Mucosa of descending colon (tissue), 3 donors: ENCODE measurements around the gene YIPF2. TPM values are rescaled to one million over a fixed set of nuclear protein-coding genes. Genes with fewer than 3 reads are reported as not detected.

Experiments used
- ATAC-seq: fragments of 200-7000 bp; cut with Tn5 transposase; one replicate; pipeline ENCODE4 v1.9.1; 2020; ENCODE audit warnings: mild to moderate bottlenecking, moderate library complexity
- DNase-seq, 3 donors: peaks; one replicate each; pipeline ENCODE4 v3.0.0-alpha.2; 2020
- H3K36me3 ChIP-seq: fragments of 200-600 bp; one replicate; pipeline ENCODE4 v1.8.0; 2021; ENCODE audit warnings: low read depth, mild to moderate bottlenecking
- H3K4me1 ChIP-seq: fragments of 200-600 bp; one replicate; pipeline ENCODE4 v1.8.0; 2021; ENCODE audit warnings: low read depth, mild to moderate bottlenecking
- H3K4me3 ChIP-seq: fragments of 200-600 bp; one replicate; pipeline ENCODE4 v1.8.0; 2021; ENCODE audit warnings: mild to moderate bottlenecking
- H3K9me3 ChIP-seq: fragments of 200-600 bp; one replicate; pipeline ENCODE4 v1.8.0; 2021; ENCODE audit warnings: mild to moderate bottlenecking
- intact Hi-C, 2 donors: fragments of 100-400 bp; cut with DNase I in 1 of 2; cut with micrococcal nuclease in 1 of 2; formaldehyde crosslinking; loops; one replicate each; pipeline versions ENCODE4 v1.11.0 to v1.11.1; 2022; cut with DNase I, micrococcal nuclease
- total RNA-seq, 3 donors: library from RNA; stranded (reverse); fragmentation: NEBNext Ultra II Directional in 2 of 3; extraction: Animal tissue kit (Norgen Biotek cat#: 25700) in 2 of 3; gene quantifications; one replicate each; pipeline versions ENCODE4 v1.2.1 to v1.2.4, GENCODE V29; 2021 to 2023
- TF ChIP-seq, protein P1 (sequence below): fragments of 200-600 bp; IDR thresholded peaks from one replicate; pipeline ENCODE4 v1.8.0; 2022; ENCODE audit warnings: antibody characterized with exemption, mild to moderate bottlenecking
- donor health status: DM: no; HTN: no; CAD: no; lungs with moderate emphysema.
- donor health status: DM: no; HTN: no; CAD: no.
- donor health status: DM: no; HTN: yes; CAD: no.

Gene YIPF2
- total RNA-seq, 3 donors from 2014 or later: 34.0 to 55.8 (median 55.2) TPM

GRCh38 chr19:10971107-10971726 lies 42.8 kb upstream of the YIPF2 start:
- Histone ChIP-seq H3K36me3 (no peaks in the 10 kb centered on the region), H3K4me1 (peaks cover 28% of the 10 kb centered on the region), H3K4me3 (no peak overlapping the region), H3K9me3 (no peaks in the 10 kb centered on the region)
- TF ChIP-seq, protein P1, sequence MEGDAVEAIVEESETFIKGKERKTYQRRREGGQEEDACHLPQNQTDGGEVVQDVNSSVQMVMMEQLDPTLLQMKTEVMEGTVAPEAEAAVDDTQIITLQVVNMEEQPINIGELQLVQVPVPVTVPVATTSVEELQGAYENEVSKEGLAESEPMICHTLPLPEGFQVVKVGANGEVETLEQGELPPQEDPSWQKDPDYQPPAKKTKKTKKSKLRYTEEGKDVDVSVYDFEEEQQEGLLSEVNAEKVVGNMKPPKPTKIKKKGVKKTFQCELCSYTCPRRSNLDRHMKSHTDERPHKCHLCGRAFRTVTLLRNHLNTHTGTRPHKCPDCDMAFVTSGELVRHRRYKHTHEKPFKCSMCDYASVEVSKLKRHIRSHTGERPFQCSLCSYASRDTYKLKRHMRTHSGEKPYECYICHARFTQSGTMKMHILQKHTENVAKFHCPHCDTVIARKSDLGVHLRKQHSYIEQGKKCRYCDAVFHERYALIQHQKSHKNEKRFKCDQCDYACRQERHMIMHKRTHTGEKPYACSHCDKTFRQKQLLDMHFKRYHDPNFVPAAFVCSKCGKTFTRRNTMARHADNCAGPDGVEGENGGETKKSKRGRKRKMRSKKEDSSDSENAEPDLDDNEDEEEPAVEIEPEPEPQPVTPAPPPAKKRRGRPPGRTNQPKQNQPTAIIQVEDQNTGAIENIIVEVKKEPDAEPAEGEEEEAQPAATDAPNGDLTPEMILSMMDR: no peak
- intact Hi-C loops: no loop called here
- DNase-seq (no peak), ATAC-seq (no peak)

GRCh38 chr19:10968527-10969135 lies 40.2 kb upstream of the YIPF2 start:
- Histone ChIP-seq H3K9me3 (no peaks in the 10 kb centered on the region), H3K36me3 (no peaks in the 10 kb centered on the region), H3K4me1 (peaks cover 17% of the 10 kb centered on the region), H3K4me3 (no peak overlapping the region)
- intact Hi-C loops: no loop called here
- TF ChIP-seq, protein P1: no peak
- DNase-seq (peak in 2 of 3 donors; percentile 55 to 60), ATAC-seq (peak; percentile 91)

DNA sequence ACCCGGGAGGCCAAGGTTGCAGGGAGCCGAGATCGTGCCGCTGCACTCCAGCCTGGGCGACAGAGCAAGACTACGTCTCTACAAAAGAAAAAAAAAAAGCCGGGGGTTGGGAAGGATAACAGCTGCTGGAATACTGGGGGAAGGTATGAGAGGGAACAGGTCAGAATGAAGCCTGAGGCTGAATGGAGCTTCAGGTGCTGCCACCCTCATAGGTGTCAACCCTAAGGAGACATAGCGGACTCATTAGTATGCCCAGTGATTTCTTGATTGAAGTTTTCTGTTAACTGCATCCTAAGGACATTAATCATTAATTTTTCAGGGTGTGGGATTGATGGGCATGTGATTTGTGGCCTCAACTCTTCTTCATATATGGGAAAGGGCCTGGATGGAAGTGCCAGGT lies 38.4 kb upstream of the YIPF2 start:
- no peak for DNase-seq
- Histone ChIP-seq H3K36me3 (no peaks in the 10 kb centered on the region), H3K4me1 (peaks cover 26% of the 10 kb centered on the region), H3K4me3 (no peak overlapping the region), H3K9me3 (no peaks in the 10 kb centered on the region)
- TF ChIP-seq, protein P1: no peak
- intact Hi-C loops: no loop called here
- no peak for ATAC-seq

- Histone ChIP-seq H3K9me3 (no peaks in the 10 kb centered on the region), H3K4me3 (no peak overlapping the region), H3K4me1 (peaks cover 26% of the 10 kb centered on the region), H3K36me3 (no peaks in the 10 kb centered on the region)
- ATAC-seq (no peak), DNase-seq (no peak)
- TF ChIP-seq, protein P1: no peak
- intact Hi-C loops: no loop called here
Measured at GRCh38 chr19:10965398-10965797, 37.0 kb upstream of the YIPF2 start.

- no peaks in the 10 kb centered on the region for H3K36me3 ChIP-seq
- no peak for DNase-seq
- intact Hi-C loops: no loop called here
- no peak for ATAC-seq
- no peaks in the 10 kb centered on the region for H3K9me3 ChIP-seq
- TF ChIP-seq, protein P1: no peak
- H3K4me3 ChIP-seq: no peak overlapping the region
- peaks cover 26% of the 10 kb centered on the region for H3K4me1 ChIP-seq
Measured at GRCh38 chr19:10964903-10965302, 36.5 kb upstream of the YIPF2 start.
